Spleen (tissue), 11 donors: ENCODE results near the gene SHQ1. TPM values are rescaled to one million over a fixed set of nuclear protein-coding genes. Genes with fewer than 3 reads are reported as not detected.
"Not testable (repeated sequence)": the region's sequence is repeated elsewhere in the genome, so short reads cannot be mapped to it uniquely, and the experiment has no call there.

ENCODE experiments used
- DNase-seq: peaks from one replicate; pipeline ENCODE4 v3.0.0-alpha.2; 2020
- H3K27ac ChIP-seq, 8 donors: fragments of 200-600 bp; sonication (generic) in 7 of 8; 1 replicate in 4 of 8; 2 replicates in 4 of 8; pipeline versions ENCODE4 v1.5.0 to v1.8.0; 2016 to 2021; ENCODE audit warnings: inconsistent platforms in 4 of 8, mild to moderate bottlenecking in 4 of 8, moderate library complexity in 1 of 8
- H3K27me3 ChIP-seq, 7 donors: fragments of 200-600 bp; sonication (generic) in 6 of 7; replicated peaks in 1 of 7; 1 replicate in 4 of 7; 2 replicates in 3 of 7; pipeline versions ENCODE4 v1.5.0 to v1.8.0; 2016 to 2021; ENCODE audit warnings: inconsistent platforms in 3 of 7, mild to moderate bottlenecking in 1 of 7
- H3K36me3 ChIP-seq, 6 donors: fragments of 200-600 bp; sonication (generic) in 5 of 6; 1 replicate in 4 of 6; 2 replicates in 2 of 6; pipeline versions ENCODE4 v1.5.0 to v1.8.0; 2016 to 2021; ENCODE audit warnings: inconsistent platforms in 2 of 6
- H3K4me1 ChIP-seq, 6 donors: fragments of 200-600 bp; sonication (generic) in 5 of 6; 1 replicate in 3 of 6; 2 replicates in 3 of 6; pipeline versions ENCODE4 v1.5.0 to v1.8.0; 2016 to 2021; ENCODE audit warnings: inconsistent platforms in 3 of 6
- H3K4me3 ChIP-seq, 8 donors: fragments of 200-600 bp; sonication (generic) in 7 of 8; 1 replicate in 4 of 8; 2 replicates in 4 of 8; pipeline versions ENCODE4 v1.5.0 to v1.8.0; 2016 to 2021; ENCODE audit warnings: inconsistent platforms in 4 of 8, mild to moderate bottlenecking in 4 of 8, moderate library complexity in 2 of 8
- H3K9me3 ChIP-seq, 8 donors: fragments of 200-600 bp; sonication (generic) in 7 of 8; 1 replicate in 4 of 8; 2 replicates in 4 of 8; pipeline versions ENCODE4 v1.5.0 to v1.8.0; 2016 to 2021; ENCODE audit warnings: inconsistent platforms in 4 of 8
- POLR2A ChIP-seq, 3 donors: fragments of 450-650 bp; IDR thresholded peaks; one replicate each; pipeline ENCODE4 v1.5.1; 2017; ENCODE audit warnings: antibody characterized with exemption in 3 of 3, mild to moderate bottlenecking in 1 of 3
- POLR2AphosphoS5 ChIP-seq, 3 donors: sonication (generic); formaldehyde crosslinking; IDR thresholded peaks; one replicate each; pipeline ENCODE4 v1.5.1; 2017; ENCODE audit warnings: antibody characterized with exemption in 3 of 3
- WGBS, 5 donors: extraction: QIAGEN DNeasy Blood & Tissue Kit in 3 of 5; methylation state at CpG; one replicate each; pipeline versions ENCODE4 v1.1.5 to v1.1.7; 2013 to 2018; 5-methylcytosine and 5-hydroxymethylcytosine counted together
- intact Hi-C: fragments of 100-400 bp; cut with DNase I; formaldehyde crosslinking; loops from one replicate; pipeline ENCODE4 v1.15.0; 2023; ENCODE audit warnings: low total_unique reads
- polyA plus RNA-seq, 3 donors: library from polyadenylated mRNA; stranded (reverse); fragments of 200-250 nt; gene quantifications; one replicate each; pipeline ENCODE4 v1.2.1, GENCODE V29; 2013
- total RNA-seq, 7 donors: library from RNA; depleted of rRNA in 3 of 7; stranded (reverse); fragments of >200 nt in 3 of 7; fragmentation: NEBNext Ultra II Directional in 4 of 7; extraction: Animal tissue kit (Norgen Biotek cat#: 25700) in 4 of 7; gene quantifications; one replicate each; pipeline versions ENCODE4 v1.1.0 to v1.2.1, GENCODE V29; 2016 to 2021
- TF ChIP-seq, protein P1 (sequence below), 11 experiments: fragments of 200-600 bp in 7 of 11; fragments of 450-650 bp in 4 of 11; sonication (generic) in 4 of 11; IDR thresholded peaks in 8 of 11; conservative IDR thresholded peaks in 3 of 11; 1 replicate in 7 of 11; 2 replicates in 4 of 11; pipeline versions ENCODE4 v1.4.0 to v1.8.0; 2016 to 2021; ENCODE audit warnings: antibody characterized with exemption in 11 of 11, inconsistent platforms in 4 of 11, mild to moderate bottlenecking in 1 of 11
- donor health status: healthy with polysubstance abuse.
- donor health status: DM: no; HTN: no; CAD: no; lungs with moderate emphysema.
- donor health status: DM: no; HTN: no; CAD: no.
- donor health status: Bipolar disorder and iron deficiency.
- donor health status: healthy.
- donor health status: DM: no; HTN: no; CAD: no.
- donor health status: DM: yes; HTN: yes; CAD: no.

The SHQ1 gene
- total and polyA plus RNA-seq, 10 donors = 6.7 to 28.6 (median 16.7) TPM

DNA sequence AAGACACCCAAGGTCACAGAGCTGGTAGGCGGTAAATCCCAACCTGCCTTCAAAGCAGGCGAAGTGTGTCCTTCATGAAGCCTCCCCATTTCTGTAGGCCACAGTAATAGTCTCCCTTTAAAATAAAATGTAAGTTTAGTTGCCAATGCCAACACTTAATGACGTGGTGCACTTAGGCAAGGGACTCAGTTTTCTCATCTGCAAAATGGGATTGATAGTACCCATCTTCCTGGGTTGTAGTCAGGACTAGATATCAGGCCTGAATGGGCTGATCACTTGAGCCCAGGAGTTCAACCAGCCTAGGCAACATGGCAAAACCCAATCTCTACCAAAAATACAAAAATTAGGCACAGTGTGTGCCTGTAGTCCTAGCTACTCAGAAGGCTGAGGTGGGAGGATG, 114.6 kb downstream of the SHQ1 start:
- 86 to 97% (median 89%) methylated on average over 3 of the region's 3 CpGs for WGBS, 5 donors
- peaks cover 0 to 32% (median 16%) of the 10 kb centered on the region in 8 donors for H3K9me3 ChIP-seq
- H3K27ac ChIP-seq = no peak overlapping the region
- intact Hi-C loops = no loop called here
- TF ChIP-seq POLR2AphosphoS5 (IDR thresholded peaks at IDR 0.05) = no peak
- DNase-seq = no peak
- peaks cover 0 to 19% (median 12%) of the 10 kb centered on the region in 7 donors for H3K27me3 ChIP-seq
- no peak overlapping the region for H3K4me3 ChIP-seq
- peaks cover 5 to 11% (median 7%) of the 10 kb centered on the region in 6 donors for H3K4me1 ChIP-seq
- no peaks in the 10 kb centered on the region for H3K36me3 ChIP-seq

DNA sequence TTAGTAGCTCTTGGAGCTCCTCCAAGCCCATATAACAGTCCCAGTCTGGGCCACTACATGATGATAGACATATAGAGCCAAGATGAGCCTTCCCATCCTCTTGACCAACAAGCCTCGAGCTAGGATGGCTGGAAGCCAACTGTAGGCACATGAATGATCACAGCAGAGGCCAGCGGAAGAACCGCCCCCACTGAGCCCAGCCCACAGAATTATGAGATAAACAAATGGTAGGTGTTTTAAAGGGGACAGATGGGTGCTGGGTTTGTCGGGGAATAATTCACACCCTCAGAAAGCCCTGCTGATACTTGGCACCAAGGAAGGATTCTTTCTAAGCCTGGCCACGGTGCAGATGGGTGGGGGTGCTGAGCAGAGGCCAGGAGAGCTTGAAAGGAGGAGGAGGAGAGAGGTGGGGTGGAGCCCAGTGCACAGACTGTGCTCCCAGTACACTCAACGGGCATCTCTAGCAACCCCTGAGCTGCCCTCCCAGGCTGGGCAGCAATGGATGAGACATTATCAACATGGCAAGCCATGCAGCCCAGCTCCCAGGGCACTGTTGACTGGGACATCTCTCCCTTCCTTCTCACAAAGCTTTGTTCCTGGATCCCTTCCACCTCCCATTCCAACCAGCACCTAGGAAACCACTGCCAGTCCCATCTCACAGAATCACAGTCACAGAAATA, 115.4 kb downstream of the SHQ1 start:
- Histone ChIP-seq H3K27me3 (peaks cover 0 to 11% (median 4%) of the 10 kb centered on the region in 7 donors), H3K9me3 (peaks cover 0 to 32% (median 16%) of the 10 kb centered on the region in 8 donors)
- H3K4me1 ChIP-seq, intact Hi-C loops, H3K36me3 ChIP-seq, H3K27ac ChIP-seq, DNase-seq, H3K4me3 ChIP-seq: not testable (repeated sequence)
- WGBS, 5 donors = 78 to 91% (median 88%) methylated on average over 4 to 6 of the region's 6 CpGs

DNA sequence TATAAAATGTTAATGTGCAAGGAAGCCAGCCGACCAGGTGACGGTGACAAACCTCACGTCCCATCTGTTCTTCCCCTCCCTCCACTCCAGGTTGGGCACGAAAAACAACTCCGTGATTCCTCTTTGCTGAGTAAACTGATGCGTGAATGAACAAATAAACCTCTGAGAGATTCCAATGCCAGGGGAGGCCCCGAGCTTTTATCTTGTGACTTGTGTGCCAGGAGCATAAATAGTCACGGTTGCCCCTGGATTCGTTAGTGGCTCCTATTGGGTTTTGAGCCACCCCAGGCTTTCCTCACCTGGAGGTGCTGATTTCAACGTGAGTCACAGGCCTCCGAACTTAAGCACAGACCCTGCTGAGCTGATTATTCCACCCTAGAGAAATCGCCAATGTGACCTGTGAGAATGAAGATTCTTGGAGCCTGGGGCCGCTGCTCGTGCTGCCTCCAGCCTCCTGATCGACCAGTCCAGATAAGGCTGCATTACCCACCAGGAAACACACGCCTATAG, 119.2 kb downstream of the SHQ1 start:
- Histone ChIP-seq H3K27ac (no peak overlapping the region), H3K36me3 (no peaks in the 10 kb centered on the region), H3K4me3 (no peak overlapping the region), H3K9me3 (peaks cover 0 to 20% (median 9%) of the 10 kb centered on the region in 8 donors), H3K27me3 (peaks cover 0 to 6% (median 0%) of the 10 kb centered on the region in 7 donors), H3K4me1 (no peaks in the 10 kb centered on the region)
- intact Hi-C loops = no loop called here
- DNase-seq = no peak
- 83 to 93% (median 88%) methylated on average over 16 of the region's 16 CpGs for WGBS, 5 donors
- TF ChIP-seq POLR2AphosphoS5 (IDR thresholded peaks at IDR 0.05) = no peak
- no peak for TF ChIP-seq POLR2A (IDR thresholded peaks at IDR 0.05)
- TF ChIP-seq, protein P1, sequence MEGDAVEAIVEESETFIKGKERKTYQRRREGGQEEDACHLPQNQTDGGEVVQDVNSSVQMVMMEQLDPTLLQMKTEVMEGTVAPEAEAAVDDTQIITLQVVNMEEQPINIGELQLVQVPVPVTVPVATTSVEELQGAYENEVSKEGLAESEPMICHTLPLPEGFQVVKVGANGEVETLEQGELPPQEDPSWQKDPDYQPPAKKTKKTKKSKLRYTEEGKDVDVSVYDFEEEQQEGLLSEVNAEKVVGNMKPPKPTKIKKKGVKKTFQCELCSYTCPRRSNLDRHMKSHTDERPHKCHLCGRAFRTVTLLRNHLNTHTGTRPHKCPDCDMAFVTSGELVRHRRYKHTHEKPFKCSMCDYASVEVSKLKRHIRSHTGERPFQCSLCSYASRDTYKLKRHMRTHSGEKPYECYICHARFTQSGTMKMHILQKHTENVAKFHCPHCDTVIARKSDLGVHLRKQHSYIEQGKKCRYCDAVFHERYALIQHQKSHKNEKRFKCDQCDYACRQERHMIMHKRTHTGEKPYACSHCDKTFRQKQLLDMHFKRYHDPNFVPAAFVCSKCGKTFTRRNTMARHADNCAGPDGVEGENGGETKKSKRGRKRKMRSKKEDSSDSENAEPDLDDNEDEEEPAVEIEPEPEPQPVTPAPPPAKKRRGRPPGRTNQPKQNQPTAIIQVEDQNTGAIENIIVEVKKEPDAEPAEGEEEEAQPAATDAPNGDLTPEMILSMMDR (IDR thresholded peaks at IDR 0.05 in 8 of 11, conservative IDR thresholded peaks at IDR 0.05 in 3 of 11) = no peak

DNA sequence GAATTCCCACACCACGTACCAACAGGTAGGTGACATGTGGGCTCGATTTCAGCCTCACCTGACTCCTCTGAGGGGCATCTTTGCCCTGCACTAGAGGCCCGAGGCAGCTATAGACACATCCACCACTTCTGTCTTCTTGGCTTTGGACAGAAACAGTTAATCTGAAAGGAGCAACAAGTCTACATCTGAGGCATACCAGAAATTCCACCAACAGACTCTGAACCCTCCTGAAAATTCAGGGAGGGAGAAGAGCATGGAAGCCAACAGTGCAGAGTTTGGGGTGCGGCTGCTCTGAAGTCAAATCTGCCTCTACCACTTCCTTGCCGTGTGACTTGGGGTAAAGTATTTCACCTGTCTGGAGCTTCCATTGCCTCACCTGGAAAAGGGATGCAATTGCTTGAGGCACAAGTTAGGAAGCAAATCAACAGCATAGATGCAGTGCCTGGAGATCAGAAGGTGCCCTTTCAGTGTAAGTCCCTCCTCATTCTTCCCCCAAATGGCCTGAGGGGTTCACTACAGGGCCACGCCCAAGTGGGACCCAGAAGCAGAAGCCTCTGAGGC, 119.8 kb downstream of the SHQ1 start:
- H3K9me3 ChIP-seq = peaks cover 0 to 14% (median 9%) of the 10 kb centered on the region in 8 donors
- no peaks in the 10 kb centered on the region for H3K4me1 ChIP-seq
- WGBS, 5 donors = 78 to 91% (median 85%) methylated on average over 6 of the region's 6 CpGs
- no peak for DNase-seq
- TF ChIP-seq POLR2A (IDR thresholded peaks at IDR 0.05) = no peak
- H3K27ac ChIP-seq = no peak overlapping the region
- intact Hi-C loops = no loop called here
- H3K27me3 ChIP-seq = peaks cover 0 to 6% (median 0%) of the 10 kb centered on the region in 7 donors
- no peak overlapping the region for H3K4me3 ChIP-seq
- no peaks in the 10 kb centered on the region for H3K36me3 ChIP-seq

DNA sequence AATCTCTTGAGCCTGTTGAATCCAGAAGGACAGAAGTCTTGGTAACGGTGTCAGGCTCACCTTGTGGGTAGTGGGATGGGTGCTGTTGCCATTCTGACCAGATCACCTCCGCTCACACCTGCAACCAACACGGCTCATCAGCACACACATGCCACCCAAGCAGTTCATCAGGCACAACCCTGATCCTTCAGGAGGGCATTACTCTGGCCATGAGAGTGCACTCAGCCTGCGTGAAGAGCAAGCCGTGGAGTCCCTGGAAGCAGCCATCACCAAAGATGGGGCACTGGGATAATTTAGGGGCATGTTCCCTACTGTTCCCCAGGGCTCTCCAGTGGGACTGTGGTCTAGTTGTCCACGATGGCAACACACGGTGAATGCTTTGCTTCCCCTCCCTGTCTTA, 120.5 kb downstream of the SHQ1 start:
- peaks cover 0 to 7% (median 3%) of the 10 kb centered on the region in 8 donors for H3K9me3 ChIP-seq
- H3K27me3 ChIP-seq = peaks cover 0 to 6% (median 0%) of the 10 kb centered on the region in 7 donors
- intact Hi-C loops = no loop called here
- H3K36me3 ChIP-seq = no peaks in the 10 kb centered on the region
- no peak overlapping the region for H3K27ac ChIP-seq
- H3K4me1 ChIP-seq = no peaks in the 10 kb centered on the region
- TF ChIP-seq, protein P1 (IDR thresholded peaks at IDR 0.05 in 8 of 11, conservative IDR thresholded peaks at IDR 0.05 in 3 of 11) = no peak
- TF ChIP-seq POLR2AphosphoS5 (IDR thresholded peaks at IDR 0.05) (no peak), POLR2A (IDR thresholded peaks at IDR 0.05) (no peak)
- H3K4me3 ChIP-seq = no peak overlapping the region
- no peak for DNase-seq
- 60 to 83% (median 76%) methylated on average over 5 to 7 of the region's 7 CpGs for WGBS, 5 donors
